IMR-90 (cell line): ENCODE data around the gene RNFT2. TPM values are rescaled to one million over a fixed set of nuclear protein-coding genes. Genes with fewer than 3 reads are reported as not detected.

Experiments used
- ATAC-seq: fragments of 200-7000 bp; cut with Tn5 transposase; 2 replicates; pipeline ENCODE4 v1.9.1; 2020; ENCODE audit warnings: low read depth, mild to moderate bottlenecking, moderate library complexity
- BruUV-seq: library from RNA; stranded (reverse); fragments of 400-500 nt; replicated peaks from 2 replicates; lab custom pipeline; 2021; lab: Mats Ljungman, UMichigan
- CTCF ChIA-PET: fragments of 300-600 bp; formaldehyde crosslinking; extraction: SDS; loops from one replicate; lab custom pipeline; 2021; ENCODE audit warnings: antibody characterized with exemption; lab: Yijun Ruan, JAX
- POLR2A ChIA-PET: fragments of 300-600 bp; sonication (Branson Sonifier 250); formaldehyde crosslinking; loops from one replicate; lab custom pipeline; 2022; ENCODE audit warnings: antibody characterized with exemption; ENCODE audit not compliant: unreplicated experiment; lab: Charles Lee
- DNase-seq: peaks from one replicate; pipeline ENCODE4 v3.0.0; 2013
- H2AFZ ChIP-seq: replicated peaks from 2 replicates; pipeline ENCODE3; 2013; ENCODE audit warnings: low read length, mild to moderate bottlenecking; ENCODE audit not compliant: poor library complexity
- H2AK5ac ChIP-seq: 2 replicates; pipeline ENCODE4 v1.6.1; 2013; ENCODE audit warnings: low read depth, low read length, inconsistent platforms
- H2AK9ac ChIP-seq: replicated peaks from 2 replicates; pipeline ENCODE3; 2013; ENCODE audit warnings: mild to moderate bottlenecking, low read depth, low read length, moderate library complexity; ENCODE audit not compliant: poor library complexity
- H2BK120ac ChIP-seq: 2 replicates; pipeline ENCODE4 v1.6.1; 2013; ENCODE audit warnings: low read depth, low read length, inconsistent platforms
- H2BK15ac ChIP-seq: 3 replicates; pipeline ENCODE4 v1.6.1; 2013; ENCODE audit warnings: low read depth, low read length, inconsistent platforms
- H2BK20ac ChIP-seq: 2 replicates; pipeline ENCODE4 v1.6.1; 2013; ENCODE audit warnings: low read depth, mild to moderate bottlenecking, inconsistent platforms, low read length, moderate library complexity
- H2BK5ac ChIP-seq: 2 replicates; pipeline ENCODE4 v1.6.1; 2013; ENCODE audit warnings: mild to moderate bottlenecking, low read depth, low read length, inconsistent platforms; ENCODE audit not compliant: poor library complexity, severe bottlenecking
- H3K14ac ChIP-seq: replicated peaks from 2 replicates; pipeline ENCODE4 v1.6.1; 2013; ENCODE audit warnings: low read depth, low read length, inconsistent platforms
- H3K18ac ChIP-seq: 2 replicates; pipeline ENCODE4 v1.6.1; 2013; ENCODE audit warnings: low read depth, low read length, control low read depth
- H3K23ac ChIP-seq: 2 replicates; pipeline ENCODE4 v1.6.1; 2013; ENCODE audit warnings: low read depth, low read length, inconsistent platforms
- H3K27ac ChIP-seq: 2 replicates; pipeline ENCODE4 v1.5.1; 2013; ENCODE audit warnings: mild to moderate bottlenecking, control low read depth, low read length; ENCODE audit not compliant: insufficient read depth
- H3K27me3 ChIP-seq: 2 replicates; pipeline ENCODE4 v1.6.1; 2013; ENCODE audit warnings: low read length; ENCODE audit not compliant: control insufficient read depth, insufficient read depth
- H3K36me3 ChIP-seq: 2 replicates; pipeline ENCODE4 v1.6.1; 2013; ENCODE audit warnings: low read length, mixed read lengths; ENCODE audit not compliant: control insufficient read depth, insufficient read depth
- H3K4ac ChIP-seq: 2 replicates; pipeline ENCODE4 v1.6.1; 2013; ENCODE audit warnings: low read depth, low read length, inconsistent platforms
- H3K4me1 ChIP-seq: 2 replicates; pipeline ENCODE4 v1.6.1; 2013; ENCODE audit warnings: low read length, mixed read lengths; ENCODE audit not compliant: control insufficient read depth, insufficient read depth
- H3K4me2 ChIP-seq: 2 replicates; pipeline ENCODE4 v1.6.1; 2013; ENCODE audit warnings: low read depth, mild to moderate bottlenecking, control low read depth, low read length, moderate library complexity
- H3K4me3 ChIP-seq: 2 replicates; pipeline ENCODE4 v1.5.1; 2013; ENCODE audit warnings: low read depth, mild to moderate bottlenecking, control low read depth, low read length, moderate library complexity; ENCODE audit not compliant: insufficient read depth
- H3K56ac ChIP-seq: 2 replicates; pipeline ENCODE4 v1.6.1; 2013; ENCODE audit warnings: low read length, inconsistent platforms; ENCODE audit not compliant: insufficient read depth; ENCODE audit errors: extremely low read depth
- H3K79me1 ChIP-seq, 2 experiments: 2 replicates each; pipeline ENCODE4 v1.6.1; 2013; ENCODE audit warnings: low read length in 2 of 2, inconsistent platforms in 1 of 2, low read depth in 1 of 2
- H3K9ac ChIP-seq: 2 replicates; pipeline ENCODE4 v1.6.1; 2013; ENCODE audit warnings: low read depth, low read length, control low read depth
- H3K9me1 ChIP-seq: 2 replicates; pipeline ENCODE4 v1.6.1; 2013; ENCODE audit warnings: low read length, inconsistent platforms; ENCODE audit not compliant: insufficient read depth
- H3K9me3 ChIP-seq: 2 replicates; pipeline ENCODE4 v1.6.1; 2013; ENCODE audit warnings: low read length; ENCODE audit not compliant: control insufficient read depth, insufficient read depth
- H4K20me1 ChIP-seq: 2 replicates; pipeline ENCODE4 v1.6.1; 2013; ENCODE audit warnings: low read length, inconsistent platforms; ENCODE audit not compliant: insufficient read depth
- H4K5ac ChIP-seq: 2 replicates; pipeline ENCODE4 v1.6.1; 2013; ENCODE audit warnings: mild to moderate bottlenecking, low read depth, low read length, control low read depth
- H4K8ac ChIP-seq, 2 experiments: 2 replicates each; pipeline ENCODE4 v1.6.1; 2013; ENCODE audit warnings: low read depth in 2 of 2, low read length in 2 of 2, control low read depth in 1 of 2, inconsistent platforms in 1 of 2
- H4K91ac ChIP-seq: 2 replicates; pipeline ENCODE4 v1.6.1; 2013; ENCODE audit warnings: low read depth, low read length, inconsistent platforms; ENCODE audit not compliant: insufficient read depth
- CEBPB ChIP-seq: IDR thresholded peaks from 2 replicates; pipeline ENCODE4 v1.6.1; 2012; ENCODE audit warnings: low read depth, low read length, improper control_type of control experiment
- CTCF ChIP-seq: conservative IDR thresholded peaks from 2 replicates; pipeline ENCODE4 v1.5.1; 2012; ENCODE audit warnings: mild to moderate bottlenecking, low read depth, low read length, improper control_type of control experiment
- ELK1 ChIP-seq: fragments of 150-350 bp; IDR thresholded peaks from 2 replicates; pipeline ENCODE4 v1.6.1; 2016; ENCODE audit warnings: low read depth, mild to moderate bottlenecking, low read length, moderate library complexity, borderline replicate concordance
- MAFK ChIP-seq: IDR thresholded peaks from 2 replicates; pipeline ENCODE4 v1.6.1; 2012; ENCODE audit warnings: low read depth, low read length, improper control_type of control experiment
- MXI1 ChIP-seq: IDR thresholded peaks from 2 replicates; pipeline ENCODE4 v1.6.1; 2012; ENCODE audit warnings: low read depth, mild to moderate bottlenecking, low read length, moderate library complexity, borderline replicate concordance
- RCOR1 ChIP-seq: IDR thresholded peaks from 2 replicates; pipeline ENCODE4 v1.6.1; 2012; ENCODE audit warnings: mild to moderate bottlenecking, low read length, improper control_type of control experiment; ENCODE audit not compliant: insufficient replicate concordance
- RFX5 ChIP-seq: IDR thresholded peaks from 2 replicates; pipeline ENCODE4 v1.8.0; 2012; ENCODE audit warnings: low read depth, mild to moderate bottlenecking, low read length, moderate library complexity
- SMC3 ChIP-seq: fragments of 150-350 bp; IDR thresholded peaks from 2 replicates; pipeline ENCODE4 v1.6.1; 2016; ENCODE audit warnings: low read depth, mild to moderate bottlenecking, antibody characterized with exemption, low read length, moderate library complexity
- WGBS, 2 experiments: methylation state at CpG; one replicate each; pipeline versions ENCODE4 v1.1.5 to v1.1.7; 2013; ENCODE audit warnings: missing lambda C conversion rate in 2 of 2; ENCODE audit not compliant: insufficient read length in 1 of 2; ENCODE audit errors: extremely low coverage in 2 of 2; 5-methylcytosine and 5-hydroxymethylcytosine counted together
- dilution Hi-C: fragments of 300-500 bp; cut with HindIII; formaldehyde crosslinking; loops from one replicate; pipeline ENCODE4 v1.14.3; 2018; ENCODE audit warnings: low sequenced_read_pairs; ENCODE audit not compliant: unreplicated experiment
- in situ Hi-C: fragments of 300-500 bp; cut with MboI; formaldehyde crosslinking; loops from 3 replicates; pipeline ENCODE4 v1.14.3; 2019; ENCODE audit warnings: low sequenced_read_pairs, inconsistent platforms, mixed read lengths
- intact Hi-C: fragments of 100-400 bp; cut with micrococcal nuclease; formaldehyde crosslinking; loops from 2 replicates; pipeline ENCODE4 v1.10.0; 2022
- polyA plus RNA-seq, 3 experiments: library from polyadenylated mRNA; depleted of rRNA; stranded (reverse); fragments of >200 nt; gene quantifications; 2 replicates each; pipeline ENCODE4 v1.2.3, GENCODE V29; 2012; ENCODE audit warnings: low replicate concordance in 1 of 3
- total RNA-seq: library from RNA; depleted of rRNA; stranded (reverse); fragments of >200 nt; gene quantifications from 2 replicates; pipeline ENCODE4 v1.2.3, GENCODE V29; 2012

The RNFT2 gene
- total and polyA plus RNA-seq, 2 of the 4 experiments (the other 2 are of a cell fraction): 1.6 to 2.3 TPM

GRCh38 chr12:116880213-116880816 lies 142.2 kb downstream of the RNFT2 start:
- no peak overlapping the region for H3K56ac ChIP-seq
- no peaks in the 10 kb centered on the region for H3K79me1 ChIP-seq
- H3K27ac ChIP-seq: no peak overlapping the region
- no peak overlapping the region for H2BK120ac ChIP-seq
- no peak overlapping the region for H2BK5ac ChIP-seq
- H4K91ac ChIP-seq: no peak overlapping the region
- peaks cover 80% of the 10 kb centered on the region for H3K27me3 ChIP-seq
- H2AK9ac ChIP-seq: peak overlapping the region; percentile 15
- no peak for DNase-seq
- ChIA-PET CTCF (interaction anchor here (0.5 kb wide), 1 partner anchor 328 kb away, joined by 4 read pairs; no protein-coding TSS in a partner anchor), POLR2A (no interaction called here)
- no peak overlapping the region for H3K18ac ChIP-seq
- no peak overlapping the region for H2BK20ac ChIP-seq
- no peak for ATAC-seq
- peak overlapping the region; percentile 78 for H2AFZ ChIP-seq
- peaks cover 8% of the 10 kb centered on the region; the same call in 1 of the 2 replicates for H4K20me1 ChIP-seq
- no peaks in the 10 kb centered on the region for H3K9me1 ChIP-seq
- no peak overlapping the region for H3K14ac ChIP-seq
- H3K9ac ChIP-seq: no peak overlapping the region
- H3K4me1 ChIP-seq: no peaks in the 10 kb centered on the region
- BruUV-seq: no TSS peak
- intact Hi-C loops (loop anchor here (2.0 kb wide), 1 partner anchor 30 kb away; the partner anchor contains the start of gene FBXW8), dilution Hi-C loops (no loop called here), in situ Hi-C loops (no loop called here)
- H4K8ac ChIP-seq: no peak overlapping the region
- no peak overlapping the region for H3K4me3 ChIP-seq
- H2AK5ac ChIP-seq: no peak overlapping the region
- peak overlapping the region; percentile 55 for H3K4me2 ChIP-seq
- no peaks in the 10 kb centered on the region for H3K9me3 ChIP-seq
- TF ChIP-seq ELK1: no peak
- no peak for TF ChIP-seq MAFK
- TF ChIP-seq SMC3: no peak
- no peak for TF ChIP-seq CTCF
- no peak for TF ChIP-seq RFX5
- no peak for TF ChIP-seq MXI1
- no peak for TF ChIP-seq RCOR1
- TF ChIP-seq CEBPB: no peak
- WGBS, 2 experiments: 0% methylated on average over 4 of the region's 21 CpGs; no CpG with 5 or more reads in 1 of the 2 experiments
- H2BK15ac ChIP-seq: no peak overlapping the region
- H3K36me3 ChIP-seq: no peaks in the 10 kb centered on the region
- no peak overlapping the region for H3K23ac ChIP-seq
- no peak overlapping the region for H4K5ac ChIP-seq
- no peak overlapping the region for H3K4ac ChIP-seq
